ENCODE data around the gene CDKL2.

DNA sequence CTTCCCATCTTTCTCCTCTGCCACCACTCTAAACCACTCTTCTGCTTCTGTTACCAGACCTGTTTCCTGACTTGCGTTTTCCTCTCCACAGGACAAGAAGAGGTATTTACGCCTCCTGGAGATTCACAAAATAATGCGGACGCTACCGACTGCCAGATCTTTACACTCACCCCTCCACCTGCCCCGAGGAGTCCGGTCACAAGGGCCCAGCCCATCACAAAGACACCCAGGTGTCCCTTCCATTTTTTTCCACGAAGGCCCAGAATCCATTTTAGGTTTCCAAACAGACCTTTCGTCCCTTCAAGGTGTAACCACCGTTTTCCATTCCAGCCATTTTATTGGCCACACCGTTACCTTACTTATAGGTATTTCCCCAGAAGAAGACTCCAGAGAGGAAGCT, 66.3 kb downstream of the CDKL2 start:
- TF ChIP-seq POLR2A (IDR thresholded peaks at IDR 0.05): no peak
- TF ChIP-seq, protein P1, sequence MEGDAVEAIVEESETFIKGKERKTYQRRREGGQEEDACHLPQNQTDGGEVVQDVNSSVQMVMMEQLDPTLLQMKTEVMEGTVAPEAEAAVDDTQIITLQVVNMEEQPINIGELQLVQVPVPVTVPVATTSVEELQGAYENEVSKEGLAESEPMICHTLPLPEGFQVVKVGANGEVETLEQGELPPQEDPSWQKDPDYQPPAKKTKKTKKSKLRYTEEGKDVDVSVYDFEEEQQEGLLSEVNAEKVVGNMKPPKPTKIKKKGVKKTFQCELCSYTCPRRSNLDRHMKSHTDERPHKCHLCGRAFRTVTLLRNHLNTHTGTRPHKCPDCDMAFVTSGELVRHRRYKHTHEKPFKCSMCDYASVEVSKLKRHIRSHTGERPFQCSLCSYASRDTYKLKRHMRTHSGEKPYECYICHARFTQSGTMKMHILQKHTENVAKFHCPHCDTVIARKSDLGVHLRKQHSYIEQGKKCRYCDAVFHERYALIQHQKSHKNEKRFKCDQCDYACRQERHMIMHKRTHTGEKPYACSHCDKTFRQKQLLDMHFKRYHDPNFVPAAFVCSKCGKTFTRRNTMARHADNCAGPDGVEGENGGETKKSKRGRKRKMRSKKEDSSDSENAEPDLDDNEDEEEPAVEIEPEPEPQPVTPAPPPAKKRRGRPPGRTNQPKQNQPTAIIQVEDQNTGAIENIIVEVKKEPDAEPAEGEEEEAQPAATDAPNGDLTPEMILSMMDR (IDR thresholded peaks at IDR 0.05): no peak

All from thyroid gland (tissue), 4 donors.